K562 (cell line): ENCODE measurements around the gene DNAH1. TPM values are rescaled to one million over a fixed set of nuclear protein-coding genes. Genes with fewer than 3 reads are reported as not detected.

Experiments
- ARNT ChIP-seq, 2 experiments: fragments of 450-650 bp; IDR thresholded peaks; 2 replicates each; pipeline ENCODE4 v1.6.1; 2016; ENCODE audit warnings: mild to moderate bottlenecking in 1 of 2
- CUX1 ChIP-seq: fragments of 200-800 bp; sonication (Bioruptor generic); IDR thresholded peaks from 2 replicates; pipeline ENCODE4 v1.6.1; 2016; ENCODE audit warnings: missing genetic modification characterization, missing compliant biosample characterization
- FOXM1 ChIP-seq, 2 experiments: fragments of 450-650 bp in 1 of 2; sonication (generic) in 1 of 2; formaldehyde crosslinking in 1 of 2; IDR thresholded peaks; 2 replicates each; pipeline versions ENCODE4 v1.6.1 to v1.9.0; 2017 to 2022; ENCODE audit warnings: low read depth in 2 of 2, mild to moderate bottlenecking in 2 of 2, missing genetic modification reagents in 1 of 2, moderate library complexity in 1 of 2
- HMGXB4 ChIP-seq: sonication (generic); formaldehyde crosslinking; IDR thresholded peaks from 2 replicates; pipeline ENCODE4 v1.8.1; 2023; ENCODE audit warnings: mild to moderate bottlenecking, missing genetic modification reagents
- HSF4 ChIP-seq: fragments of 250-450 bp; sonication (Bioruptor Pico); IDR thresholded peaks from 2 replicates; pipeline ENCODE4 v2.1.2; 2022; ENCODE audit warnings: mild to moderate bottlenecking, moderate library complexity, borderline replicate concordance
- KAT7 ChIP-seq: sonication (generic); formaldehyde crosslinking; IDR thresholded peaks from 2 replicates; pipeline ENCODE4 v1.8.0; 2022; ENCODE audit warnings: missing genetic modification reagents, mild to moderate bottlenecking, borderline replicate concordance
- MYC ChIP-seq, 2 experiments: fragments of 250-450 bp in 1 of 2; sonication (Bioruptor Pico) in 1 of 2; IDR thresholded peaks; 2 replicates each; pipeline versions ENCODE4 v1.5.1 to v1.6.1; 2012 to 2021; ENCODE audit warnings: low read depth in 2 of 2, borderline replicate concordance in 1 of 2, improper control_type of control experiment in 1 of 2, low read length in 1 of 2, mild to moderate bottlenecking in 1 of 2, moderate library complexity in 1 of 2
- PHF8 ChIP-seq: fragments of 200-600 bp; sonication (generic); IDR thresholded peaks from 2 replicates; pipeline ENCODE4 v1.6.1; 2012; ENCODE audit warnings: mixed run types, mild to moderate bottlenecking, inconsistent platforms, low read length, moderate library complexity, borderline replicate concordance
- POLR2B ChIP-seq: fragments of 450-650 bp; IDR thresholded peaks from 2 replicates; pipeline ENCODE4 v1.6.1; 2018; ENCODE audit warnings: low read depth; ENCODE audit not compliant: partially characterized antibody
- SIRT6 ChIP-seq: IDR thresholded peaks from one replicate; pipeline ENCODE4 v1.6.1; 2012; ENCODE audit warnings: low read depth, mild to moderate bottlenecking, control low read depth, inconsistent platforms, low read length, moderate library complexity
- SREBF1 ChIP-seq: fragments of 150-350 bp; IDR thresholded peaks from 2 replicates; pipeline ENCODE4 v1.6.1; 2014; ENCODE audit warnings: antibody characterized with exemption, low read depth, low read length, borderline replicate concordance
- STAG1 ChIP-seq: sonication (generic); formaldehyde crosslinking; IDR thresholded peaks from 2 replicates; pipeline ENCODE4 v1.5.0; 2020; ENCODE audit warnings: missing genetic modification reagents, borderline replicate concordance
- TAF9B ChIP-seq: fragments of 450-650 bp; IDR thresholded peaks from 2 replicates; pipeline ENCODE4 v1.6.1; 2018; ENCODE audit warnings: mild to moderate bottlenecking; ENCODE audit not compliant: partially characterized antibody
- TEAD1 ChIP-seq, 2 experiments: fragments of 450-650 bp in 1 of 2; sonication (generic) in 1 of 2; formaldehyde crosslinking; IDR thresholded peaks; 2 replicates each; pipeline versions ENCODE4 v1.4.0 to v1.8.0; 2020 to 2022; ENCODE audit warnings: mild to moderate bottlenecking in 2 of 2, missing genetic modification reagents in 1 of 2
- TGIF2 ChIP-seq: sonication (generic); formaldehyde crosslinking; IDR thresholded peaks from 2 replicates; pipeline ENCODE4 v1.8.1; 2022; ENCODE audit warnings: mild to moderate bottlenecking, missing genetic modification reagents, moderate library complexity
- THRA ChIP-seq: fragments of 450-650 bp; IDR thresholded peaks from 2 replicates; pipeline ENCODE4 v1.6.1; 2017; ENCODE audit warnings: mild to moderate bottlenecking, moderate library complexity
- ZNF511 ChIP-seq: sonication (generic); formaldehyde crosslinking; IDR thresholded peaks from 2 replicates; pipeline ENCODE4 v1.8.0; 2022; ENCODE audit warnings: mild to moderate bottlenecking, missing genetic modification reagents
- polyA plus RNA-seq, 8 experiments: library from polyadenylated mRNA; depleted of rRNA in 4 of 8; stranded (reverse) in 5 of 8; unstranded in 3 of 8; fragments of >200 nt; fragmentation: Nextera tagmentation in 2 of 8; fragmentation: Illumina TruSeq in 1 of 8; extraction: Ambion mirVana in 2 of 8; extraction: Trizol in 1 of 8; gene quantifications; 2 replicates each; pipeline versions ENCODE4 v1.2.1 to v1.2.3, GENCODE V29; 2011 to 2014; ENCODE audit warnings: inconsistent platforms in 1 of 8, missing spikeins in 1 of 8
- total RNA-seq, 7 experiments: library from RNA; depleted of rRNA in 6 of 7; stranded (reverse); fragments of >200 nt in 6 of 7; fragmentation: Illumina TruSeq in 2 of 7; extraction: Trizol in 2 of 7; gene quantifications; 2 replicates each; pipeline versions ENCODE4 v1.2.1 to v1.2.3, GENCODE V29; 2011 to 2021; ENCODE audit warnings: low replicate concordance in 1 of 7

The DNAH1 gene
- total and polyA plus RNA-seq, 9 of the 15 experiments (the other 6 are each of a cell fraction or from before 2014, with no cell fraction given): 0.04 to 0.84 (median 0.50) TPM

GRCh38 chr3:52299879-52300611 is 16.1 kb upstream of the DNAH1 start (continued):
- TF ChIP-seq HMGXB4 (no peak), TGIF2 (CRISPR knock-in tag) (no peak), CUX1 (no peak), ZNF511 (CRISPR knock-in tag) (no peak), MYC (IDR thresholded peaks at IDR 0.05; ENCODE audit: low read depth, low read length) (peak; percentile 65), MYC (CRISPR knock-in tag; IDR thresholded peaks at IDR 0.05; ENCODE audit: borderline replicate concordance, low read depth) (no peak), ARNT (IDR thresholded peaks at IDR 0.05) (no peak), PHF8 (no peak; the same call in 1 of the 2 replicates), KAT7 (CRISPR knock-in tag) (peak; percentile 48; the same call in 1 of the 2 replicates), FOXM1 (IDR thresholded peaks at IDR 0.05; ENCODE audit: low read depth) (peak; percentile 29; the same call in 1 of the 2 replicates), FOXM1 (CRISPR knock-in tag; IDR thresholded peaks at IDR 0.05; ENCODE audit: low read depth) (no peak), TAF9B (no peak), SREBF1 (0 out of 2 replicates have a peak, but pooled peaks have one; percentile 39), TEAD1 (CRISPR knock-in tag; IDR thresholded peaks at IDR 0.05) (0 out of 4 replicates have a peak, but pooled peaks of 1 of the 2 experiments have one; percentile 14), SIRT6 (no peak), HSF4 (no peak), STAG1 (CRISPR knock-in tag) (no peak), THRA (no peak), POLR2B (no peak)
